ENCODE data around the gene PRRT2.

- no peak for TF ChIP-seq CTCF (conservative IDR thresholded peaks at IDR 0.05; ENCODE audit: low read length)
- TF ChIP-seq EZH2phosphoT487 (IDR thresholded peaks at IDR 0.05; ENCODE audit: borderline replicate concordance, low read depth, low read length) = no peak
These were observed 3.6 kb upstream of the PRRT2 start for GRCh38 chr16:29808219-29808900.

All from OCI-LY7 (cell line).